Measurements from ENCODE around the gene ALG12. TPM values are rescaled to one million over a fixed set of nuclear protein-coding genes. Genes with fewer than 3 reads are reported as not detected.

ALG12 gene
- total and polyA plus RNA-seq, 2 of the 13 experiments (the other 11 are each of a cell fraction or from before 2014, with no cell fraction given) = 7.8 to 15.8 TPM

DNA sequence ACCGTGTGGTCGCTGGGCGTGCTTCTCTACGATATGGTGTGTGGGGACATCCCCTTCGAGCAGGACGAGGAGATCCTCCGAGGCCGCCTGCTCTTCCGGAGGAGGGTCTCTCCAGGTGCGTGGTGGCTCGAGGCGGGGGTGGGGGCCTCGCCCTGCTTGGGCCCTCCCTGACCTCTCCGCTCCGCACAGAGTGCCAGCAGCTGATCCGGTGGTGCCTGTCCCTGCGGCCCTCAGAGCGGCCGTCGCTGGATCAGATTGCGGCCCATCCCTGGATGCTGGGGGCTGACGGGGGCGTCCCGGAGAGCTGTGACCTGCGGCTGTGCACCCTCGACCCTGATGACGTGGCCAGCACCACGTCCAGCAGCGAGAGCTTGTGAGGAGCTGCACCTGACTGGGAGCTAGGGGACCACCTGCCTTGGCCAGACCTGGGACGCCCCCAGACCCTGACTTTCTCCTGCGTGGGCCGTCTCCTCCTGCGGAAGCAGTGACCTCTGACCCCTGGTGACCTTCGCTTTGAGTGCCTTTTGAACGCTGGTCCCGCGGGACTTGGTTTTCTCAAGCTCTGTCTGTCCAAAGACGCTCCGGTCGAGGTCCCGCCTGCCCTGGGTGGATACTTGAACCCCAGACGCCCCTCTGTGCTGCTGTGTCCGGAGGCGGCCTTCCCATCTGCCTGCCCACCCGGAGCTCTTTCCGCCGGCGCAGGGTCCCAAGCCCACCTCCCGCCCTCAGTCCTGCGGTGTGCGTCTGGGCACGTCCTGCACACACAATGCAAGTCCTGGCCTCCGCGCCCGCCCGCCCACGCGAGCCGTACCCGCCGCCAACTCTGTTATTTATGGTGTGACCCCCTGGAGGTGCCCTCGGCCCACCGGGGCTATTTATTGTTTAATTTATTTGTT, 44.8 kb upstream of the ALG12 start (continued):
- TF ChIP-seq, protein P1, sequence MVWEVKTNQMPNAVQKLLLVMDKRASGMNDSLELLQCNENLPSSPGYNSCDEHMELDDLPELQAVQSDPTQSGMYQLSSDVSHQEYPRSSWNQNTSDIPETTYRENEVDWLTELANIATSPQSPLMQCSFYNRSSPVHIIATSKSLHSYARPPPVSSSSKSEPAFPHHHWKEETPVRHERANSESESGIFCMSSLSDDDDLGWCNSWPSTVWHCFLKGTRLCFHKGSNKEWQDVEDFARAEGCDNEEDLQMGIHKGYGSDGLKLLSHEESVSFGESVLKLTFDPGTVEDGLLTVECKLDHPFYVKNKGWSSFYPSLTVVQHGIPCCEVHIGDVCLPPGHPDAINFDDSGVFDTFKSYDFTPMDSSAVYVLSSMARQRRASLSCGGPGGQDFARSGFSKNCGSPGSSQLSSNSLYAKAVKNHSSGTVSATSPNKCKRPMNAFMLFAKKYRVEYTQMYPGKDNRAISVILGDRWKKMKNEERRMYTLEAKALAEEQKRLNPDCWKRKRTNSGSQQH (CRISPR knock-in tag; IDR thresholded peaks at IDR 0.05; ENCODE audit: low read depth) = no peak
- TF ChIP-seq ATRX (CRISPR knock-in tag; IDR thresholded peaks at IDR 0.05; ENCODE audit: borderline replicate concordance) (no peak), NCOA5 (CRISPR knock-in tag; IDR thresholded peaks at IDR 0.05) (no peak), HOXD1 (CRISPR knock-in tag; IDR thresholded peaks at IDR 0.05) (no peak), RORA (CRISPR knock-in tag; IDR thresholded peaks at IDR 0.05) (no peak), ZNF253 (CRISPR knock-in tag; IDR thresholded peaks at IDR 0.05; ENCODE audit: borderline replicate concordance) (no peak), SAFB2 (CRISPR knock-in tag; IDR thresholded peaks at IDR 0.05; ENCODE audit: borderline replicate concordance, low read depth) (no peak), ZNF607 (CRISPR knock-in tag; IDR thresholded peaks at IDR 0.05; ENCODE audit: borderline replicate concordance) (peak; percentile 22), BHLHE40 (IDR thresholded peaks at IDR 0.05; ENCODE audit: low read length) (no peak), MEIS1 (CRISPR knock-in tag; IDR thresholded peaks at IDR 0.05; ENCODE audit: borderline replicate concordance) (no peak), NR2F2 (IDR thresholded peaks at IDR 0.05; ENCODE audit: borderline replicate concordance, low read depth) (no peak), RBM22 (optimal IDR thresholded peaks at IDR 0.05; ENCODE audit: low read length) (no peak), NFYB (CRISPR knock-in tag; IDR thresholded peaks at IDR 0.05) (no peak), ZNF350 (CRISPR knock-in tag; IDR thresholded peaks at IDR 0.05; ENCODE audit: borderline replicate concordance, low read depth) (no peak)
- TF ChIP-seq, protein P2, sequence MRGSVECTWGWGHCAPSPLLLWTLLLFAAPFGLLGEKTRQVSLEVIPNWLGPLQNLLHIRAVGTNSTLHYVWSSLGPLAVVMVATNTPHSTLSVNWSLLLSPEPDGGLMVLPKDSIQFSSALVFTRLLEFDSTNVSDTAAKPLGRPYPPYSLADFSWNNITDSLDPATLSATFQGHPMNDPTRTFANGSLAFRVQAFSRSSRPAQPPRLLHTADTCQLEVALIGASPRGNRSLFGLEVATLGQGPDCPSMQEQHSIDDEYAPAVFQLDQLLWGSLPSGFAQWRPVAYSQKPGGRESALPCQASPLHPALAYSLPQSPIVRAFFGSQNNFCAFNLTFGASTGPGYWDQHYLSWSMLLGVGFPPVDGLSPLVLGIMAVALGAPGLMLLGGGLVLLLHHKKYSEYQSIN (CRISPR knock-in tag; IDR thresholded peaks at IDR 0.05; ENCODE audit: borderline replicate concordance) = no peak
- TF ChIP-seq, protein P3, sequence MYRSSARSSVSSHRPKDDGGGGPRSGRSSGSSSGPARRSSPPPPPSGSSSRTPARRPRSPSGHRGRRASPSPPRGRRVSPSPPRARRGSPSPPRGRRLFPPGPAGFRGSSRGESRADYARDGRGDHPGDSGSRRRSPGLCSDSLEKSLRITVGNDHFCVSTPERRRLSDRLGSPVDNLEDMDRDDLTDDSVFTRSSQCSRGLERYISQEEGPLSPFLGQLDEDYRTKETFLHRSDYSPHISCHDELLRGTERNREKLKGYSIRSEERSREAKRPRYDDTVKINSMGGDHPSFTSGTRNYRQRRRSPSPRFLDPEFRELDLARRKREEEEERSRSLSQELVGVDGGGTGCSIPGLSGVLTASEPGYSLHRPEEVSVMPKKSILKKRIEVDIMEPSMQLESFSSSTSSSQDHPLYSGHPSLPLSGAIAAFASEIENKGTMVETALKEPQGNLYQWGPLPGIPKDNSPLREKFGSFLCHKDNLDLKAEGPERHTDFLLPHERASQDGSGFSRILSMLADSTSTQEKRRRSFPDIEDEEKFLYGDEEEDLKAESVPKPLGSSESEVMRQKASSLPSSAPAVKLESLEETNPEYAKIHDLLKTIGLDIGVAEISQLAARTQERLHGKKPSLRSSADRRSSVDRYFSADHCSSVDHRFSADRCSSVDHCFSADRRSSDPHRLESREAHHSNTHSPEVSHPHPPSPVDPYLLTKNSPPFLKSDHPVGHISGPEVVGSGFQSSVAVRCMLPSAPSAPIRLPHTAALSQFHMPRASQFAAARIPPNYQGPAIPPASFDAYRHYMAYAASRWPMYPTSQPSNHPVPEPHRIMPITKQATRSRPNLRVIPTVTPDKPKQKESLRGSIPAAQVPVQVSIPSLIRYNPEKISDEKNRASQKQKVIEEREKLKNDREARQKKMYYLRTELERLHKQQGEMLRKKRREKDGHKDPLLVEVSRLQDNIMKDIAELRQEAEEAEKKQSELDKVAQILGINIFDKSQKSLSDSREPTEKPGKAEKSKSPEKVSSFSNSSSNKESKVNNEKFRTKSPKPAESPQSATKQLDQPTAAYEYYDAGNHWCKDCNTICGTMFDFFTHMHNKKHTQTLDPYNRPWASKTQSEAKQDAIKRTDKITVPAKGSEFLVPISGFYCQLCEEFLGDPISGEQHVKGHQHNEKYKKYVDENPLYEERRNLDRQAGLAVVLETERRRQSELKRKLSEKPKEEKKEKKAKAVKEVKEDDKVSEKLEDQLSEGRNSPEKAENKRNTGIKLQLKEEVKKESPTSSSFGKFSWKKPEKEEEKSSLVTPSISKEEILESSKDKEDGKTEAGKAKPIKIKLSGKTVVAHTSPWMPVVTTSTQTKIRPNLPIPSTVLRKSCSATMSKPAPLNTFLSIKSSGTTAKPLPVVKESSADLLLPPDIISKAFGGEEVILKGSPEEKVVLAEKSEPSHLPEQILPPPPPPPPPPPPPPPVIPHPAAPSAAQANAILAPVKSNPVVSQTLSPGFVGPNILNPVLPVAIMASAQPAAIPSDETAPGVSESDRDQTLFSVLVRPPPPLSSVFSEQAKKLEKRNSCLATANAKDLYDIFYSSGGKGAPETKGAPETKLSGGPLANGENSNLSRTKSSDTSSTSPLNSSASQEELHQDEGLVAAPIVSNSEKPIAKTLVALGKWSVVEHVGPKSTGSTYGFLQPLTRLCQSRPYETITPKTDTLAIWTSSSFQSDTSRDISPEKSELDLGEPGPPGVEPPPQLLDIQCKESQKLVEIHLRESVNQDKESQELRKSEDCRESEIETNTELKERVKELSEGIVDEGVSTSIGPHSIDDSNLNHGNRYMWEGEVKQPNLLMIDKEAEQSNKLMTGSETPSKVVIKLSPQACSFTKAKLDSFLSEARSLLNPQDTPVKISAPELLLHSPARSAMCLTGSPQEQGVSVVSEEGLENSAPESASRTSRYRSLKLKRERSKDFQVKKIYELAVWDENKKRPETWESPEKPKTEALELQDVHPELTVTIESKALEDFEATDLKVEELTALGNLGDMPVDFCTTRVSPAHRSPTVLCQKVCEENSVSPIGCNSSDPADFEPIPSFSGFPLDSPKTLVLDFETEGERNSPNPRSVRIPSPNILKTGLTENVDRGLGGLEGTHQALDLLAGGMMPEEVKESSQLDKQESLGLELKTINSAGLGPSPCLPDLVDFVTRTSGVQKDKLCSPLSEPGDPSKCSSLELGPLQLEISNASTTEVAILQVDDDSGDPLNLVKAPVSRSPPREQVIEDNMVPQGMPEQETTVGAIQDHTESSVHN (CRISPR knock-in tag; IDR thresholded peaks at IDR 0.05) = no peak
- TF ChIP-seq, protein P4, sequence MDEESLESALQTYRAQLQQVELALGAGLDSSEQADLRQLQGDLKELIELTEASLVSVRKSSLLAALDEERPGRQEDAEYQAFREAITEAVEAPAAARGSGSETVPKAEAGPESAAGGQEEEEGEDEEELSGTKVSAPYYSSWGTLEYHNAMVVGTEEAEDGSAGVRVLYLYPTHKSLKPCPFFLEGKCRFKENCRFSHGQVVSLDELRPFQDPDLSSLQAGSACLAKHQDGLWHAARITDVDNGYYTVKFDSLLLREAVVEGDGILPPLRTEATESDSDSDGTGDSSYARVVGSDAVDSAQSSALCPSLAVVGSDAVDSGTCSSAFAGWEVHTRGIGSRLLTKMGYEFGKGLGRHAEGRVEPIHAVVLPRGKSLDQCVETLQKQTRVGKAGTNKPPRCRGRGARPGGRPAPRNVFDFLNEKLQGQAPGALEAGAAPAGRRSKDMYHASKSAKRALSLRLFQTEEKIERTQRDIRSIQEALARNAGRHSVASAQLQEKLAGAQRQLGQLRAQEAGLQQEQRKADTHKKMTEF (CRISPR knock-in tag; IDR thresholded peaks at IDR 0.05) = no peak
